Measurements from ENCODE around the gene PIGU.

Gene PIGU

DNA sequence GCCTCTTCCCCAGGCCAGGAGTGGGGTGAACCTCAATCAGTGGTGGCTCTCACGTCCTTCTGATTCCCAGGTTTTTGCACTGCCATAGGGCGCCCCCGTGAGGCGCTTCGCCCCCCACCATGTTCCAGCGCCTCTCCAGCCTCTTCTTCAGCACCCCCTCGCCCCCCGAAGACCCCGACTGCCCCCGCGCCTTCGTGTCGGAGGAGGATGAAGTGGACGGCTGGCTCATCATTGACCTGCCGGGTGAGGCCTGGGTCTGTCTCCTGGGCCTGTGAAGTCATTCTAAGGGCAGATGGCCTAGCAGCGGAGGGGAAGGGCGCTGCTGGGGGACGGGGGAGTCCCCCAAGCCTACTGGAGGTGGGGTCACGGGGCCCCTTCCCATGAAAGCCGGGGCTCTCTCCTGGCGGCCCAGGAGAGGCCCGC lies 31.7 kb upstream of the PIGU start:
- Histone ChIP-seq H3K27ac (no peak overlapping the region), H3K9me3 (ENCODE audit: low read depth, low read length) (no peaks in the 10 kb centered on the region), H3K4me3 (peak overlapping the region; percentile 94), H3K9ac (ENCODE audit: insufficient read length) (no peak overlapping the region), H3K36me3 (ENCODE audit: insufficient read depth, low read length) (no peaks in the 10 kb centered on the region)
- no peak for DNase-seq (ENCODE audit: low read depth, low spot score)
- TF ChIP-seq EZH2 (IDR thresholded peaks at IDR 0.05) (no peak), POLR2AphosphoS5 (IDR thresholded peaks at IDR 0.05; ENCODE audit: borderline replicate concordance, low read depth, low read length) (no peak), FOXP2 (optimal IDR thresholded peaks at IDR 0.05; ENCODE audit: control extremely low read depth, extremely low read length, insufficient read depth) (no peak)

DNA sequence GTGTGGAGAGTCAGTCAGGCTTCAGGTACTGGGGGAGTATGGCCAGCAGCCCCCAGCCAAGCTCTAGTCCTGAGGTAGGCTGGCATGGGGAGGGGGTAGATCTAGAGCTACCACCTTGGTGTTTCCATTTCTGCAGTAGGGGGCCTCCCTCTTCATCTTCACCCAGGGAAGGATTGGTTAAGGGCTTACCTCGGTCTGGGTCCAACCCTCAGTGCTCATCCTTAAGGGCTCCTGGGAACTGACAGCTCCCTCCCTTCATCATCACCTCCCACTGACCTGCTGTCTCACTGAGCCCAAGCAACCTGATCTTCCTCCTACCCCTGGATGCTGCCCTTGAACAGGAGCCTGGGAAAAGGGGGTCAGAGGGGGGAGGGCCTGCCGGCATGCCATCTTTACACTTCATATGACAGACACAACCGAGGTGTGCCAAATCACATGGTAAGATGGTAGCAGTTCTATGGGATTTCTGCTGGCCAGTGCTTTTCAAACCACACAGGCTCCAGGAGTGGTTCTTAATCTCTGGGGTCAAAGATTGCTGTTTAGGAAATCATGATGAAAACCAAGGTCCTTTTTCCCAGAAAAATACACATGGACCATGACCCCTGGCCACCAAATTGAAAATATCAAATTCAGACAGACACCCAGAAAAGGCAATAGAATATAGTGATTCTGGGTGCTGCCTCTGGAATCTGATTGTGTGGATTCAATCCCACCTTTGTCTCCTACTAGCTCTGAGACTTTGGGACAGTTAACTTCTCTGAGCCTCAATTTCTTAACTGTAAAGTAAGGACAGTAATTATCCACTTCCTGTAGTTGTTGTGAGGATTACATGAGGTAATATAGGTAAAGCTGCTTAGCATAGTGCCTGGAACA lies 30.3 kb upstream of the PIGU start:
- Histone ChIP-seq H3K9me3 (ENCODE audit: low read depth, low read length) (no peaks in the 10 kb centered on the region), H3K36me3 (ENCODE audit: insufficient read depth, low read length) (no peaks in the 10 kb centered on the region), H3K27ac (no peak overlapping the region), H3K9ac (ENCODE audit: insufficient read length) (no peak overlapping the region), H3K4me3 (no peak overlapping the region)
- DNase-seq (ENCODE audit: low read depth, low spot score) = no peak
- no peak for TF ChIP-seq EZH2 (IDR thresholded peaks at IDR 0.05)
- no peak for TF ChIP-seq FOXP2 (optimal IDR thresholded peaks at IDR 0.05; ENCODE audit: control extremely low read depth, extremely low read length, insufficient read depth)
- no peak for TF ChIP-seq POLR2AphosphoS5 (IDR thresholded peaks at IDR 0.05; ENCODE audit: borderline replicate concordance, low read depth, low read length)

DNA sequence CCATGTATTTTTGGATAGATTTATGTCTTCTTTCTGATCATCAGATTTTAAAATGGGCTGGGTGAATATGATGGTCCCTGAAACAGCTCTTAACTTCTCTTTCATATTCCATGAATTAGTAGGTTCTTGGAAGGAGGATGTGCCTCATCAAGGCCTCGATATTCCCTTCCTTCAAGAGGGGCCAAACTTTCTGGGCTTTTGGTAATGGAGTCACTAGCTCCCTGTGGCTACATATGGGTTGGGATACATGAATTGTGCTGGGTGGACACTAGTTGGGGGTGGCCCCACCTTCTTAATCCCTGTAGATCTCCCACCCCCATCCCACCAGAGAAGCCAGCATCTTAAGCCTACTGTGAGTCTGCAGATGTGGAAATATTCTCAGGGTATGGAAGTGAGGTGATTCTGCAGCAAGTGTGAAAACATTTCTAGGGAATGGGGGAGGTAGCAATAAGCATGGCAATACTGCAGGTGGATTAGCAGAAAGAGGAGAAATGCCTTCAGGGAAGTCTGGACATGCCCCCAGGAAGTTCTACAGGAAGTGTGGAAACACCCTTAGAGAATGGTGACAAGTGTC lies 29.5 kb upstream of the PIGU start:
- DNase-seq (ENCODE audit: low read depth, low spot score) = no peak

DNA sequence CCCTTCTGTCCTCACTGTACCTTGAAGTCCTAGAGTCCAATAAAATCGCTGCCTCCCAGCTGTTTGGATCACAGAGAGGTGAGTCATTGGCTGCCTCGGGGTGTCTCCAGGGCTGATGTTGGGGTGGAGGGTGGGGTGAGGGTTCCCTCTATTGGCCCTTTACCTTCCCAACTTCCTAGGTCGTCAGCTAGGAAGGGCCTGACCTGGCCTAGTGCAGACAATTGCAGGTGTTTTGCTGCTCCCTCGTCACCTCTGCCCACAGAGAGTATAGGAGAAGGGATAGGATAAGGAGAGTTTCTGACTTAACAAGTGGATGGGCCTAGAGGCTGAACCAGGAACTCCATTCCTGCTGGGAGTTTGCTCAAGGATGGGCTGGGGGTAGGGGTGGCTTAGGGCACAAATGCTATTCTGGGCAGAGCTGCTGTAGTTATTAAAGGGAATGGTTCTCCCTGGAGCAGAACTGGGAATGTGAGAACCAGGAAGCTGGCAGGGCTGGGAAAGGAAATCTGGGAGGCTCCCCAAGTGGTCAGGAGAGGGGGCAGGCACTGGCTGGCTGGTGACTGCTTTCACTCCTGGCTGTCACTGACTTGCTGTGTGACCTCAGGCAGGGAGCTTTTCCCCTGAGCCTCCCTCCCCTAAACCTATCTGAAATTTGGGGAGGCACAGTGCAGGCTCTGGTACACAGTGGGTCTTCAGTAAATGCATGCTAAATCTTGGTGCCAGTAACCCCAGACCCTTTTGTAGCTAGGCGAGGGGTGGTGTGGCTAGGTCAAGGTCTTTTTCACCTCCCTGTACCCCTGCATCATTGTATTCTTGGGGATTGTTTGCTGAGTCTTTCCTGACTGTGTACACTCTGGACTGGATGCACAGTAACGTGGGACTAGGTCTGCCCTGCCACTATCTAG lies 28.8 kb upstream of the PIGU start:
- H3K36me3 ChIP-seq (ENCODE audit: insufficient read depth, low read length) = no peaks in the 10 kb centered on the region
- H3K4me3 ChIP-seq = peak overlapping the region; percentile 87; the same call in 1 of the 2 replicates
- TF ChIP-seq POLR2AphosphoS5 (IDR thresholded peaks at IDR 0.05; ENCODE audit: borderline replicate concordance, low read depth, low read length) = no peak
- H3K27ac ChIP-seq = no peak overlapping the region
- H3K9me3 ChIP-seq (ENCODE audit: low read depth, low read length) = no peaks in the 10 kb centered on the region
- DNase-seq (ENCODE audit: low read depth, low spot score) = no peak
- H3K9ac ChIP-seq (ENCODE audit: insufficient read length) = no peak overlapping the region

More for the DNA sequence above, 29.5 kb upstream of the PIGU start:
- H3K4me3 ChIP-seq = no peak overlapping the region
- no peaks in the 10 kb centered on the region for H3K36me3 ChIP-seq (ENCODE audit: insufficient read depth, low read length)
- H3K9ac ChIP-seq (ENCODE audit: insufficient read length) = no peak overlapping the region
- TF ChIP-seq POLR2AphosphoS5 (IDR thresholded peaks at IDR 0.05; ENCODE audit: borderline replicate concordance, low read depth, low read length) = no peak
- no peak for TF ChIP-seq EZH2 (IDR thresholded peaks at IDR 0.05)
- TF ChIP-seq FOXP2 (optimal IDR thresholded peaks at IDR 0.05; ENCODE audit: control extremely low read depth, extremely low read length, insufficient read depth) = no peak
- H3K27ac ChIP-seq = no peak overlapping the region
- H3K9me3 ChIP-seq (ENCODE audit: low read depth, low read length) = no peaks in the 10 kb centered on the region

GRCh38 chr20:34705008-34705396 lies 28.1 kb upstream of the PIGU start:
- no peak overlapping the region for H3K9ac ChIP-seq (ENCODE audit: insufficient read length)
- peak overlapping the region; percentile 87 for H3K4me3 ChIP-seq
- DNase-seq (ENCODE audit: low read depth, low spot score) = no peak

GRCh38 chr20:34704177-34705007 lies 27.5 kb upstream of the PIGU start, which contains the start of gene TP53INP2:
Gene TP53INP2, plus strand, starts transcription at chr20:34704344. Its CDS starts 4,396 bp downstream, at chr20:34708740.
- Histone ChIP-seq H3K4me3 (peak within 1 kb of the TSS; percentile 87), H3K36me3 (ENCODE audit: insufficient read depth, low read length) (no peaks in the 10 kb centered on the region), H3K9ac (ENCODE audit: insufficient read length) (peak within 1 kb of the TSS; percentile 87), H3K27ac (peak within 1 kb of the TSS; percentile 80), H3K9me3 (ENCODE audit: low read depth, low read length) (no peaks in the 10 kb centered on the region)
- TF ChIP-seq POLR2AphosphoS5 (IDR thresholded peaks at IDR 0.05; ENCODE audit: borderline replicate concordance, low read depth, low read length) (no peak), FOXP2 (optimal IDR thresholded peaks at IDR 0.05; ENCODE audit: control extremely low read depth, extremely low read length, insufficient read depth) (no peak), EZH2 (IDR thresholded peaks at IDR 0.05) (no peak)
- no peak for DNase-seq (ENCODE audit: low read depth, low spot score)

More at GRCh38 chr20:34705008-34705396, 28.1 kb upstream of the PIGU start:
- no peak overlapping the region for H3K27ac ChIP-seq
- H3K36me3 ChIP-seq (ENCODE audit: insufficient read depth, low read length) = no peaks in the 10 kb centered on the region
- H3K9me3 ChIP-seq (ENCODE audit: low read depth, low read length) = no peaks in the 10 kb centered on the region
- no peak for TF ChIP-seq FOXP2 (optimal IDR thresholded peaks at IDR 0.05; ENCODE audit: control extremely low read depth, extremely low read length, insufficient read depth)
- TF ChIP-seq POLR2AphosphoS5 (IDR thresholded peaks at IDR 0.05; ENCODE audit: borderline replicate concordance, low read depth, low read length) = no peak
- TF ChIP-seq EZH2 (IDR thresholded peaks at IDR 0.05) = no peak

DNA sequence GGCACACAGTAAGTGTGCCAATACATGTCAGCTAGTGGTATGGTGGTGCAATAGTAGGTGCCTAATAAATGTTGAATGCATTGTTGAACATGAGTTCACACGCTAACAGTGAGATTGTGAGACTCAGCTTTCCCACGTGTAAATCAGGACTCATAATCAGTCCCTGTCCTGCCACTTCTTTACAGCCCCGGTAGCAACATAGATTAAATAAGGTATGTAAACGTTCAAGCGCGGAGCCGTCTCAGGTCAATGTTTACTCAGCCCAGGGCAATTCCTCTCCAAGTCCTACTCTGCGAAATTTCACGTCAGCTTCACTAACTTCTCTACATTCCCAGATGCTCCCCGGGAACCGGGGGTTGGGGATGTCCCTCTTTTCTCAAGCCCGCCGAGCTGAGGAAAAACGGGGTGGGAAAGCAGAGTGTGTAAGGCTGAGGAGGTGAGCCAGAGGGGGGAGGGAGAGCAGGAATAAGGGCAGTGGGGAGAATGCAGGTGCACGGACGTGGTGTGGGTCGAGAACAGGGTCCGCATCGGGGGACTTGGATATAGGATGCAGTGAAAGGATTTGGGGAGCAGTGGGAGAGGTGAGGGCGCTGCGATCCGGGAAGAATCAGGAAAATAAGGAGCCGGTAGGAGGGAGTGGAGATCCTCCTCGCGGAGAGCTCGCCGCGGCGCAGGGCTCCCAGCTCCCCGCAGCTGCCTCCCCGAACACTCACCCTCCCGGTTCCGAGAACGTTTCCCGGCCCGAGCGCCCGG lies 26.7 kb upstream of the PIGU start:
- DNase-seq (ENCODE audit: low read depth, low spot score) = no peak
- H3K9ac ChIP-seq (ENCODE audit: insufficient read length) = peak overlapping the region; percentile 87
- H3K9me3 ChIP-seq (ENCODE audit: low read depth, low read length) = no peaks in the 10 kb centered on the region
- H3K4me3 ChIP-seq = peak overlapping the region; percentile 87
- no peaks in the 10 kb centered on the region for H3K36me3 ChIP-seq (ENCODE audit: insufficient read depth, low read length)
- no peak overlapping the region for H3K27ac ChIP-seq
- no peak for TF ChIP-seq EZH2 (IDR thresholded peaks at IDR 0.05)
- no peak for TF ChIP-seq POLR2AphosphoS5 (IDR thresholded peaks at IDR 0.05; ENCODE audit: borderline replicate concordance, low read depth, low read length)
- no peak for TF ChIP-seq FOXP2 (optimal IDR thresholded peaks at IDR 0.05; ENCODE audit: control extremely low read depth, extremely low read length, insufficient read depth)
